CD14-positive monocyte (primary cell): Measurements from ENCODE around the gene PLCH1. TPM values are rescaled to one million over a fixed set of nuclear protein-coding genes. Genes with fewer than 3 reads are reported as not detected.

ENCODE experiments used
- DNase-seq, 3 donors: peaks; one replicate each; pipeline ENCODE4 v3.0.0-alpha.2; 2011 to 2022
- H2AFZ ChIP-seq: 2 replicates; pipeline ENCODE4 v1.6.0; 2012; ENCODE audit warnings: mild to moderate bottlenecking, low read depth, low read length, inconsistent platforms; ENCODE audit not compliant: insufficient read depth, poor library complexity, severe bottlenecking
- H3K27ac ChIP-seq, 2 donors: 1 replicate in 1 of 2; 2 replicates in 1 of 2; pipeline ENCODE4 v1.5.1; 2012 to 2013; ENCODE audit warnings: low read length in 2 of 2, control low read depth in 1 of 2, inconsistent platforms in 1 of 2, low read depth in 1 of 2, mild to moderate bottlenecking in 1 of 2
- H3K27me3 ChIP-seq, 2 donors: one replicate each; pipeline versions ENCODE4 v1.6.0 to v1.6.1; 2011 to 2013; ENCODE audit warnings: low read length in 2 of 2; ENCODE audit not compliant: control insufficient read depth in 2 of 2, insufficient read depth in 2 of 2
- H3K36me3 ChIP-seq, 2 donors: replicated peaks in 1 of 2; 1 replicate in 1 of 2; 2 replicates in 1 of 2; pipeline versions ENCODE4 v1.5.1 to v1.6.1; 2012 to 2013; ENCODE audit warnings: low read length in 2 of 2, control low read depth in 1 of 2, inconsistent platforms in 1 of 2, mild to moderate bottlenecking in 1 of 2; ENCODE audit not compliant: insufficient read depth in 2 of 2, control insufficient read depth in 1 of 2
- H3K4me1 ChIP-seq, 2 donors: 1 replicate in 1 of 2; 2 replicates in 1 of 2; pipeline versions ENCODE4 v1.5.1 to v1.6.1; 2012 to 2013; ENCODE audit warnings: low read length in 2 of 2, control low read depth in 1 of 2, inconsistent platforms in 1 of 2, mild to moderate bottlenecking in 1 of 2, moderate library complexity in 1 of 2; ENCODE audit not compliant: insufficient read depth in 2 of 2, control insufficient read depth in 1 of 2
- H3K4me2 ChIP-seq: replicated peaks from 2 replicates; pipeline ENCODE3; 2012; ENCODE audit warnings: low read length, moderate library complexity, mild to moderate bottlenecking; ENCODE audit not compliant: poor library complexity, severe bottlenecking; ENCODE audit errors: extremely low read depth
- H3K4me3 ChIP-seq, 3 experiments: fragments of 200-600 bp in 1 of 3; sonication (generic) in 1 of 3; replicated peaks in 1 of 3; 1 replicate in 2 of 3; 2 replicates in 1 of 3; pipeline ENCODE4 v1.5.1; 2011 to 2013; ENCODE audit warnings: low read length in 3 of 3, mild to moderate bottlenecking in 3 of 3, control low read depth in 2 of 3, low read depth in 2 of 3, inconsistent platforms in 1 of 3, moderate library complexity in 1 of 3
- H3K79me2 ChIP-seq: 2 replicates; pipeline ENCODE4 v1.6.0; 2012; ENCODE audit warnings: mild to moderate bottlenecking, control low read depth, inconsistent platforms, low read length, moderate library complexity; ENCODE audit not compliant: insufficient read depth
- H3K9ac ChIP-seq: 2 replicates; pipeline ENCODE4 v1.6.0; 2017; ENCODE audit warnings: low read length, mild to moderate bottlenecking; ENCODE audit not compliant: insufficient read depth, poor library complexity, severe bottlenecking
- H3K9me3 ChIP-seq, 2 donors: replicated peaks in 1 of 2; 1 replicate in 1 of 2; 2 replicates in 1 of 2; pipeline versions ENCODE4 v1.5.1 to v1.6.1; 2012 to 2013; ENCODE audit warnings: low read length in 2 of 2, control low read depth in 1 of 2; ENCODE audit not compliant: control insufficient read depth in 1 of 2, insufficient read depth in 1 of 2
- H4K20me1 ChIP-seq: 2 replicates; pipeline ENCODE4 v1.6.0; 2012; ENCODE audit warnings: mild to moderate bottlenecking, low read length, control low read depth, moderate library complexity; ENCODE audit not compliant: insufficient read depth
- H3K27ac Mint-ChIP-seq, 7 donors: one replicate each; pipeline ENCODE4 v1.8.0; 2020; ENCODE audit warnings: mild to moderate bottlenecking in 7 of 7, mixed read lengths in 7 of 7, moderate library complexity in 6 of 7, inconsistent platforms in 2 of 7
- H3K27me3 Mint-ChIP-seq, 3 donors: one replicate each; pipeline ENCODE4 v1.8.0; 2021 to 2022; ENCODE audit warnings: low read depth in 3 of 3, mild to moderate bottlenecking in 3 of 3, mixed read lengths in 3 of 3, moderate library complexity in 3 of 3, inconsistent platforms in 1 of 3
- H3K36me3 Mint-ChIP-seq, 2 donors: one replicate each; pipeline ENCODE4 v1.8.0; 2020; ENCODE audit warnings: mixed read lengths in 2 of 2, inconsistent platforms in 1 of 2, mild to moderate bottlenecking in 1 of 2
- H3K4me1 Mint-ChIP-seq: one replicate; pipeline ENCODE4 v1.8.0; 2020; ENCODE audit warnings: mild to moderate bottlenecking, mixed read lengths
- H3K4me3 Mint-ChIP-seq, 2 donors: one replicate each; pipeline ENCODE4 v1.8.0; 2020; ENCODE audit warnings: mild to moderate bottlenecking in 2 of 2, mixed read lengths in 2 of 2, moderate library complexity in 1 of 2
- H3K9me3 Mint-ChIP-seq, 7 donors: one replicate each; pipeline ENCODE4 v1.8.0; 2020 to 2022; ENCODE audit warnings: mixed read lengths in 7 of 7, mild to moderate bottlenecking in 6 of 7, moderate library complexity in 6 of 7, inconsistent platforms in 2 of 7
- CTCF ChIP-seq: fragments of 200-600 bp; IDR thresholded peaks from one replicate; pipeline ENCODE4 v1.8.0; 2022; ENCODE audit warnings: antibody characterized with exemption, mild to moderate bottlenecking
- WGBS: methylation state at CpG from one replicate; pipeline ENCODE4 v1.1.5; 2013; ENCODE audit warnings: missing lambda C conversion rate; ENCODE audit not compliant: insufficient coverage; 5-methylcytosine and 5-hydroxymethylcytosine counted together
- intact Hi-C, 2 donors: fragments of 100-400 bp; cut with micrococcal nuclease; formaldehyde crosslinking; loops; one replicate each; pipeline versions ENCODE4 v1.15.0 to v1.15.1; 2023
- polyA plus RNA-seq, 3 donors: library from polyadenylated mRNA; depleted of rRNA in 1 of 3; unstranded in 2 of 3; stranded (reverse) in 1 of 3; fragments of 300-500 nt in 2 of 3; fragments of >200 nt in 1 of 3; fragmentation: Illumina TruSeq in 2 of 3; gene quantifications; 1 replicate in 2 of 3; 2 replicates in 1 of 3; pipeline ENCODE4 v1.2.3, GENCODE V29; 2012 to 2021

The PLCH1 gene
- polyA plus RNA-seq, 3 donors, result not detected

- no peak overlapping the region for H3K4me2 ChIP-seq
- H3K27me3 ChIP-seq, result no peaks in the 10 kb centered on the region
- intact Hi-C loops, result no loop called here
- DNase-seq, result no peak
- H3K27ac Mint-ChIP-seq, result no peak overlapping the region
- no peaks in the 10 kb centered on the region for H3K4me1 Mint-ChIP-seq
- no peak for TF ChIP-seq CTCF
- H3K9me3 Mint-ChIP-seq, result peaks cover 0 to 3% (median 0%) of the 10 kb centered on the region in 7 donors
- H3K4me3 Mint-ChIP-seq, result no peak overlapping the region
- H3K9me3 ChIP-seq, result no peaks in the 10 kb centered on the region
- H4K20me1 ChIP-seq, result no peaks in the 10 kb centered on the region
- no peak overlapping the region for H2AFZ ChIP-seq
- no peaks in the 10 kb centered on the region for H3K36me3 Mint-ChIP-seq
- H3K4me1 ChIP-seq, result no peaks in the 10 kb centered on the region
- 92% methylated on average over 1 of the region's 3 CpGs for WGBS
- peaks cover 0 to 2% (median 0%) of the 10 kb centered on the region in 3 donors for H3K27me3 Mint-ChIP-seq
- H3K36me3 ChIP-seq, result no peaks in the 10 kb centered on the region
- H3K9ac ChIP-seq, result no peak overlapping the region
- no peaks in the 10 kb centered on the region for H3K79me2 ChIP-seq
- no peak overlapping the region for H3K27ac ChIP-seq
- no peak overlapping the region for H3K4me3 ChIP-seq
Observed at GRCh38 chr3:155449613-155450267, 295.1 kb downstream of the PLCH1 start.

GRCh38 chr3:155448531-155448930 lies 296.3 kb downstream of the PLCH1 start:
- Mint-ChIP-seq H3K9me3 (peaks cover 0 to 3% (median 0%) of the 10 kb centered on the region in 7 donors), H3K27me3 (peaks cover 0 to 2% (median 0%) of the 10 kb centered on the region in 3 donors), H3K4me1 (no peaks in the 10 kb centered on the region), H3K36me3 (no peaks in the 10 kb centered on the region), H3K27ac (no peak overlapping the region), H3K4me3 (no peak overlapping the region)
- no peak for TF ChIP-seq CTCF
- intact Hi-C loops, result no loop called here
- no peaks in the 10 kb centered on the region for H4K20me1 ChIP-seq
- H3K9me3 ChIP-seq, result no peaks in the 10 kb centered on the region
- no peaks in the 10 kb centered on the region for H3K27me3 ChIP-seq
- no peak for DNase-seq
- no peak overlapping the region for H2AFZ ChIP-seq
- no peak overlapping the region for H3K4me2 ChIP-seq
- H3K4me1 ChIP-seq, result no peaks in the 10 kb centered on the region
- no peaks in the 10 kb centered on the region for H3K79me2 ChIP-seq
- no peak overlapping the region for H3K4me3 ChIP-seq
- WGBS, result no CpG with 5 or more reads among the region's 3 CpGs
- H3K27ac ChIP-seq, result no peak overlapping the region
- no peak overlapping the region for H3K9ac ChIP-seq
- no peaks in the 10 kb centered on the region for H3K36me3 ChIP-seq
